GM18499 (cell line): ENCODE results near the gene GCN1.

Experiments
- ATAC-seq: cut with Tn5 transposase; IDR thresholded peaks from one replicate; pipeline ENCODE4 v1.9.1; 2021; ENCODE audit warnings: moderate number of reproducible peaks; ENCODE audit not compliant: insufficient read depth, unreplicated experiment

The GCN1 gene

DNA sequence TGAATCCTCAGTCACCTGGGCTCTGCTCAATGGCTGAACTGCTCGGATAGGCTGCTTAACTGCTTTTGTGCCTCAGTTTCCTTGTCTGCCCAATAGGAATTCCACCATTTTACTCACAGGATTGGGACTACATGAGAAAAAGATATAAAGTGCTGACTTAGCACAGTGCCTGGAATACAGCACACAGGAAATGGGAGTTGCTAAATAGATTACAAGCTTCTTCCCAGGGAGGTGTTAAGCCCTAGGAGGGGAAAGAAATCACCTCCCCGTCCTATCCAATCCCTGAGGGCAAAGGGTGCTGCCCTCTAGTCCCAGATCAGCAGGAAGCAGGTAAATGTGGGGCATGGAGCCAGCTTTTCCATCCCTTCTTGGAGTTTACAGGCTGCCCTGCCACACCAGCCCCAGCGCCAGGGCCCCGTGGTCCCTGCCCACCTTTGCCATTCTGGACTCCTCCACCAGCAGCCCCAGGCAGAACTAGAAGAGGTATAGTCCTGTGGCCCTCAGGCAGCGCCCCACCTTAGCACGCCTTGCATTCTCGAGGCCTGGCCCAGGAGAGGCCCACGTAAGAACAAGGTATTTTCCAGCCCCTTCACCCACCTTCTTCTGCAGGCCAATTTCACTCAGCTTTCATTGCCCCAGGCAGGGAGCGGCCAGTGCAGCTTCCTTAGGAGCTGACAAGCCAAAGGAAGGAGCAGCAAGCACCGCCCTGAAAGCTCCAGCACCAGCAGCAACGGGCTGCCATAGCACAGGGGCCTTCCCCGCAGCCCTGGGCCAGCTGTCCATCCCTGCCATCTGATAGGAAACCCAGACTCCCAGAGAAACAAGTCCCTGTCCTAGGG is 35.2 kb upstream of the GCN1 start:
- no peak for ATAC-seq

DNA sequence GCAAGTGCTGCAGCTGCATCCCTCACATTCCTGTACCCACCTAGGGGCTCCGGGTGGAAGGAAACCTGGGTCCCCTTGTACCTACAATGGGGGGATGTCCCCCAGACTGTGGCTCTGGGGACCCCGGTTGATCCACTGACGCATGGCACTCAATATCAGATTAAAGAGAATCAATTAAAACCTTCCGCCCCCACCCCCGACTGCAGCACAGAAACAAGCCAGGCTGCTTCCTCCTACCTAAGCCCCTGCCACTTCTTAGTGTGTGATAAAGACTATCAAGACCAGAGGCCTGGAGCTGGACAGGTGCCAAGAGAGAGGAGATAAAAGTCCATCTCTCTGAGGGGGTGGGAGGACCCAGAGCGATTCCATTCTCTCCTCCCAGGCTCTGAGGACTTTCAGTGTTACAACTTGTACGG is 34.6 kb upstream of the GCN1 start:
- ATAC-seq = no peak

DNA sequence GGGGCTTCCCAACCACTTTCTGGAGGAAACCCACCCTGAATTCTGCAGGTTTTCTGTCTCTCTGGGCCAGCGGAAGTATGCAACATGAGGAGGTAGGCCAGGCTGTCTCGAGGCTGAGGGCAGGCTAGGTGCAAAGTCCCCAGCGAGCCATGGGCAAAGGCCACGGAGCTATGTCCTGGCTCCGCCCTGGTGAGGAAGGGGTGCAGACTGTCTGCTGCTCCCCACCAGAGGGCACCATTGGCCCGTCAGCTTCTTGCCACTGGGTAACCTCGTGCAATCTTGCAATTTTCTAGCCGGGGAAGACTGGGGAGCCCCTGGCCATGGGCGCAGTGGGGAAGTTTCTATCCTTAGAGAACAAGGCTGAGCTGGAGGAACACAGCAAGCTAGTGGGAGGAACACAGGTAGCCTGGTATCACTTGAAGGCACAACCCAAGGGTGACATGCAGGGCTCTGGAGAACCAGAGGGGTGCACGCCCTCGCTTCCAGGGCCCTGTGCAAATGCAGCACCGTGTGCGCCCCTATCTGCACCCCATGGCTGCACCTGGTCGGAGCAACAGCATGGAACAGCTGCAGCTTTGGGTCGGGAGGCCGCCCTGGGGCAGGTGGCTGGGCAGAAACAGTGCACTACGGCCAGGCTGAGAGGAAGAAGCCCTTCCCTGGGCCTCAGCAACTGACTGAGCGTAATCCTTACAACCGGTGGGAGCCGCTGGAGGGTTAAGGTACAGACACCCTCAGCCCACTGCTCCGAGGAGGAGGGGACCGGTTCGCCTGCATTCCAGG is 34.0 kb upstream of the GCN1 start:
- no peak for ATAC-seq

DNA sequence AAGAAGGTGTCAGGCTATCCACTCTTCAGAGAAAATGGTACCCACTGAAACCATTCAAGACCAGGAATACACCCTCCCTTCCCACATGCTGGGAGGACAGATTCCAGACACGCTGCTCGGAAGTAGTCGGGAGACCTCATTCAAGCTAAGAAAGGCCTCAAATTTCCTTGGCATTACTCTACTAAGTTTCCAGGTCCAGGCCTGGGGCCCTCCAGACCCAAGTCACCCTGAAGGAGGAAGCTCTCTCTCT is 33.5 kb upstream of the GCN1 start:
- no peak for ATAC-seq

DNA sequence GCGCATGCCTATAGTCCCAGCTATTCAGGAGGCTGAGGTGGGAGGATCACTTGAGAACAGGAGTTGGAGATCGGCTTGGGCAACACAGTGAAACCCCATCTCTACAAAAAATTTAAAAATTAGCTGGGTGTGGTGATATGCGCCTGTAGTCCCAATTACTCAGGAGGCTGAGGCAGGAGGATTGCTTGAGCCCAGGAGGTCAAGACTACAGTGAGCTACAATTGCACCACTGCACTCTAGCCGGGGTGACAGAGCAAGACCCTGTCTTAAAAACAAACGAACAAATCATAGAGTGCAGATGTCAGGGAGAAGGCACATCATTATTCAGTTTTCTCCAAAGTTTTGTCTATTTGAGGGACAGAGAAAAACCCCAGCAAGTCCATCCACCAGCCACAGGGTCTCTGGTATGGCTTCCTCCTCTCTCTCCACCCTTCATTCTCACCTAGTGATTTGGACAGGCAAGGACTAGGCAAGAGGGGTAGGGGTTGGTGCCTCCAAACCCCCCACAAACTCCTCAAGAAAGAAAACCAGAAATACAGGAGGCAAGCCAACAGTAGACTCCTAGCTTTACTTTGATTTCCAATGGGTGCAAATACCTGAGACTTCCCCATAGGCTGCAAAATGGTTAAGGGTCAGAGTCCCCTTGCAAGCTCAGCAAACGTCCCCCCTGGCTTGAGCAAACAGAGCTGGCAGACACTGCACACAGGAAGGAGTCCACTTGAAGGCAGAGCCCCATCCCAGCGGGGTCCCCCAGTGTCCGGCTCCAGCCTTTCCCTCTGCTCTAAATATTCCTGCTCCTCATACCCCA is 32.9 kb upstream of the GCN1 start:
- ATAC-seq = no peak

DNA sequence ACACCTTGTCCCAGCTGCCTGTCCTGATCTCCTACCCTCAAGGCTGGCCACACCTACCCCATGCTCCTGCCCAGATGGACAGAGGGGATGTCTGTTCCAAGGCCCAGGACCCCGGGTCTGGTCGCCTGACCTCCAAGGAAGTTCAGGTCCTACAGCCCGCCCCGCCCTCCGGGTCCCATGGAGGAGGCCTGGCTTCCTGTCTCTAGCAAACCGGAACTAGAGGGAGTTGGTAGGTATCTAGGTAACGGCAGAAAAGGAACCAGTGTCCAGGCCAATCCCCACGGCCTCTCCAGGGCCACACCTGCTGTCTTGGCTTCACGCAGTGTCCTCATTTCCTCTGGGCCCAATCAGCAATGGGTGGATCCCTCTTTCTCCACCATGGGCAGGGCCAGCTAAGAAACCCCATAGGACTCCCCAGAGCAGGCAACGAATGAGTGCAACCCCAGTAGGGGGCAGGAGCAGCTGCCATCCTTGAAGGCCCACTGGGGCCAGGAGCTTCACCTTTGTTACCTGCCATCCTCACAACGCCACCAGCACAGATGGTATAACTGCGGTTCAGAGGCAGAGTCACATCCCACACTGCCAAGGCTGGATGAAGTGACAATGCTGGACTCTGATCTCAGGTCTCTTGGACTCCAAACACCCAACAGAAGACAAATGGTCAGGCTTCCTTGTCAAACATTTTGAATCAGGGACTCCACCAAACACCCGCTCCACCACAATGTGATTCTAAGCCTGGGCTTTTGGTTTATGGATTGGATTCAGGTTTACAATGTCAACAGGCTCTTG is 31.5 kb upstream of the GCN1 start:
- no peak for ATAC-seq

DNA sequence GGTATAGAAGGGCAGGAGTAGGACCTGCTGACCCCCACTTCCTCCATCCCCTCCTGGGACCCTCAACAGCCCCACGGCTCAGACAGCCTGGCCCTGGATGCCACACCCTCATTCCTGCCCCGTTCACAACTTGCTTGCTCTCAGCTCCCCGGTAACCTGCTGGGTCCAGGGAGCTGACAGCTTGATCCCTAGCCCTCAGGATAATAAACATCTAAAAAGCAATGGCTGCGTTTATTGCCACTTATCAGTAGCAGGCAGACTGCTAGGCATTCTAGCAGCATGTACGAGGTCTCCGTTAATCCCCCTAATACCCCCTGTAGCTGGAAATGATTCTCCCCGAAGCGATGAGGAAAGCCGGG is 30.7 kb upstream of the GCN1 start:
- ATAC-seq = no peak

DNA sequence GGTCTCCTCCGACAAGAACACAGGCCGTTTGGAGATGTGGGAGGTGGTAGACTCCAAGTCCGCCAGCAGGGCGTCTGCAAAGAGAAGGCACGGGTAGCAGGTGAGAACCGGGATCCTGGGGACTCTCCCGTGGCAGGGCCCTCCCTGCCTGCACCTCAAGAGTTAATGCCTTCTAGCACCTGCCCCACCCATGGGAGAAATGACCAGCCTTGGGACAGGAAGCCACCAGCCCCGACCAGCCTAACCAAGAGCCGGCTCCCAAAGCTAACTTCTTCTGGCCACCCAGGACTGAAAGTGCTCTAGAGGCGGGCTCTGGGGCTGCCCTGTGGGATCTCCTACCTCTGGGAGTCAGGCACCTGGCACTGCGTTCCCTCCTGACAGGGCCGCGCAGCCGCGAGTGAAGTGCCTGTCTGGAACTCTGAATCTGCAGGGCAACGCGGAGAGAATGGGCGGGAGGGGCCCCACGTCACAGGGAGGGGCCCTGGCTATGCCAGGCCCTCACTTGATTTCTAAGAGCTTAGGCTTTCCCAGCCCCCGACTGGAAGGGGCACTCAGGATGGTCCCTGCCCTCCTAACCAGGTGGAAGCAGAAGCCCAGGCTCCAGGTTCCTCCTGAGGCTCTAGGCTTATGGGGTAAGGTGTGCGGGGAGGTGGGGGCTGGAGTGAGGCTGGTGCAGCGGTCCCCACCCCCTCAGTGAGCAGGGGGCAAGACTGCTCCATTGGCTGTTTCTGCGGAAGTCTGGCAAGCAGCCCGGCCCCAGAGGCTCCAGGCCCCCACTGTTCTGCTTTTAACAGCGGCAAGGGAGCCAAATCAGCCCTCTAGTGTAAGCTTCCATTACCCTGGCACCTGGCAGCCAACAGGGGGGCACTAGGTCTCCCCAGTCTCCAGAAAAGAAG is 30.0 kb upstream of the GCN1 start:
- no peak for ATAC-seq

DNA sequence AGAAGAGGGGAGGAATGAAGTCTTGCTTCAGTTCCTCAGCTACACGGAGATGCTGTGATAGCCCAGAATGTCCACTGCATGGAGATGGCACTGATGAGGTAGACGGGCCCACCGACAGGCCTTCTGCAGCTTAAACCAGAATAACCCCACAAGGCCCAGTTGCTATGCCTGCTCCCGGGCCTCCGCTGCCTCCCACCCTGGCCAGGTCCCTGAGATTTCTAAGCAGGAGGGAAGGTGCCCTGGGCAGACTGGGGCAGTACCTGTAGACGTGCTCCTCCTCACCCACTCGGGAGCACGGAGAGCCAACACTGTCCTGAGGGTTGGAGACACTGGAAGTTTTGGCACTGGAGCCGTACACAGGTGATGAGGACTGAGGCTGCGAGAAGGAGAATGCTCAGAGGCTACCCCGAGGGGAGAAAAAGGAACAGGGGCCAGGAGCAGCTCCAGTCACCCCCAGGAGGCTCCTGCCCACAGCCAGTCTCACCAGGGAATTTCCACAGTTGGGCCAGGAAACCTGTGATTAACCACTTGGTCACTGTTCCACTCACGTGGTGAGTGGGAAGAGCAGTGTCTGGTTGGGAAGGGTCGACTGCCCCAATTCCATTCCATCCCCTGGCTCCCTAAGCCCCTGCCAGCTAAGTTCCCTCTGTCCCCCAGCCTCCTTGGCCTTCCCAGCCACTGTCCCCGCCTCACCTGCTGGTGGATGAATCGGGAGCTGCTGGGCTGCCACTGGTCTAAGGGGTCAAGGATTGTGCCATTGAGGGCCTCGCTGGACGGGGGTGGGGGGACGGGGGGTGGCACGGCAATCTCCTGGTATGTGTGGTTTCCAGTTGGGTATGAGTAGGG is 29.2 kb upstream of the GCN1 start:
- ATAC-seq = no peak

DNA sequence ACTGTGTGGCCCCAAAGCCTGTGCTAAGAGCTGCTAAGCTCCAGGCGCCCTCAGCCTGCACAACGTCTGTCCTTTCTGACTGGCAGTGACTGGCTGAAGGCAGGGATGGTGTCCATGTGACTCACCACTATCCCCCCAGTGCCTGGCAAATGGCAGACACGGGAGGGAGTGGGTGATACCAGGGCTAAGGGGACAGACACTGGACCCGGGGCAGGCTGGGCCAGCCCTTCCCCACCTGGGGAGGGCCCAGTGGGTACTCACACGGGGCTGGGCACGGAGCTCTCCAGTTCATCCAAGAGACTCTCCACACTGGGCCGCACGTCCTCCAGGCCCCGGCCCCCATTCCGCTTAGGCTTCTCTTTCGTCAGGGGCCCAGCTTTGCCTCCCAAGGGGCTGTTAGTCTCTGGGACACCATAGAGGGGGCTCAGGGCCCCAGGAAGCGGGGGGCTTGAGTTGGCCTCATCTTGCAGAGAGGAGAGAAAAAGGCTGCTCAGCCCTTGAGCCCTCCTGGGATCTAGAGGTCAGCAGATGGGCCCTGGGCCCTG is 27.8 kb upstream of the GCN1 start:
- no peak for ATAC-seq

DNA sequence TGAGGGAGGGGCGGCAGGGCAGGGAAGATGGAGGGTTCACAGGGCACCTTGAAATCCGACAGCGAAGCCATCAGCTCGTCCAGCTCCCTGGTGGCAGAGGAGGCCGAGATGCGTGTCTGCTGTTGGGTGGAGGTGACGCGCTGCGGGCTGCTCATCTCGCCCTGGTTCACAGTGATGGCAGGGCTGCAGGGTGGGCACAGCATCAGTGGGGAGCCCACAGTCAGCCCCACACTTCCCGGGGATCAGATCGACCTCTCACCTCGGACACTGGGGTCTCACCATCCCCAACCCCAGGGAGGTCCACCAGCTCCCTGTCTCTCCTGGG is 27.0 kb upstream of the GCN1 start:
- ATAC-seq = no peak

DNA sequence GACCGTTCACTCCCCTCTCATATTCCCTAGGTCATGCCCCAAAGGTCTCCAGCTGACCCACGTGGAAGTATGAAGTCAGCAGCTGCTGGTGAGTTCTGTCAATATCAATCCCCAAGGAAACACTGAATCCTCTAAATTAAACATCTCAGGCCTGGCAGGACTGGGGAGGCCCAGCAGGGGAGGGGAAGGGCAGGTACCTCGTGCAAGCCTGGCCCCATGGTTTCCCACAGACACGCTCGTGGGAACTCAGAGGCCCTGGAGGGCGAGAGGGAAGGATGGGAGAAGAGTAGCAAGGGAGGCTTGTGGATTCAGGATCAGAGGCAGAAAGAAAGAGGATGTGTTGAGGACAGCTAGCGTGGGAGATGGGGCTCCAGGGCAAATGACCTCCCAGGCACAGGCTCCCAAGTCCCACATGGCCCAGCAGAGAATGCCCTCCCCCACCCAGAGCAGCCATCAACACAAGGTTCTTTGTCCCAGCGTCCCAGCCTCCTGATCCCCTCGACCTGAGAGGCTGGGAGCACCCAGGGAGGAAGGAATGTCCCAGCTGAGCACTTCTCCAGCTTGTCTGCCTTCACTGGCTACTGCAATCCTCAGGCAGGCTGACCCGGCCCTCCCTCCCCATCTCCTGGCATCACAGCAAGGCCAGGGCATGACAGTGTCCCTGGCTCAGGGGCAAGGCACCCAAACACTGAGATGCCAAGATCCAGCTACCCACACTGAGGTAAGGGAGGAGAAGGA is 26.5 kb upstream of the GCN1 start:
- no peak for ATAC-seq

DNA sequence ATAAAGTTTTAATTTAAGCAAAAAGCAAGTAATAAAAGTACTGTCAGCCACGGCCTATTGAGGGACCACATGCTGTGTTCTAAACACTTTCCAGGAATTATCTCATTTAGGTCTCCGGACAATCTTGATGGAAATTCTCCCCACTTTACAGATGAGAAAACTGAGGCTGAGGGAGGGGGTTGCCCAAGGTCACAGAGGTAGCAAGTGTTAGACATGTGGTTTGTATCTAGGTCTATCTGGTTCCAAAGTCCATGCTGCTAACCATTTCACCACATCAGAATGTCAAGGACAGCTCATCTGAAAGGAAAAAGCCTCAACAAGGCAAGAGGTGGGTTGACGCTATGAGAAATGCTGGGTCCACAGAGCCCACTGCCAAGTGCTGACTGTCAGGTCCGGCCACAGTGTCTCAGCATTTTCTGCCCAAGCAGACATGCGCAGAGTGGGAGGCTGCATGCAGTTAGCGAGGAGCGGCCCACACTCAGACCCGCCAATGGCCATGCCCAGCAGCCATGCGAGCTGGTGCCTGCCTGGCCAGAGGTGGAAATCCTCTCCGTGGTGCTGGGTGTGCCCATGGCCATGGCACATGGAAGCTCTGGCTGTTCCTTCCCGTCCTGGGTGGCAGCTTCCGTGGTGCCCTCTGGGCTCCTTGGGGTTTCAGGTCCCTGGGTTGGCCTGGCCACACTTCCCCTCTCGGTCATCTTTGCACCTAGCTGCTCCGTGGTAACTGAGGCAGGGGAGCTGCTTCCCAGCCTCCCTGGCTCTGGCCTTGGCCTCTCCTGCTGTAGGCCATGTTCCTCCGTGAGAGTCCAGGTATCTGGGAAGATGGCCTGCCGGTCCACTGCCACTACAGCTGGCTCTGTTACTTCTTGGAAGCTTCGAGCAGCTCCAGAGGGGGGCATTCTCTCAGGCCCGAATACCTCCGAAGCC is 24.4 kb upstream of the GCN1 start:
- no peak for ATAC-seq

DNA sequence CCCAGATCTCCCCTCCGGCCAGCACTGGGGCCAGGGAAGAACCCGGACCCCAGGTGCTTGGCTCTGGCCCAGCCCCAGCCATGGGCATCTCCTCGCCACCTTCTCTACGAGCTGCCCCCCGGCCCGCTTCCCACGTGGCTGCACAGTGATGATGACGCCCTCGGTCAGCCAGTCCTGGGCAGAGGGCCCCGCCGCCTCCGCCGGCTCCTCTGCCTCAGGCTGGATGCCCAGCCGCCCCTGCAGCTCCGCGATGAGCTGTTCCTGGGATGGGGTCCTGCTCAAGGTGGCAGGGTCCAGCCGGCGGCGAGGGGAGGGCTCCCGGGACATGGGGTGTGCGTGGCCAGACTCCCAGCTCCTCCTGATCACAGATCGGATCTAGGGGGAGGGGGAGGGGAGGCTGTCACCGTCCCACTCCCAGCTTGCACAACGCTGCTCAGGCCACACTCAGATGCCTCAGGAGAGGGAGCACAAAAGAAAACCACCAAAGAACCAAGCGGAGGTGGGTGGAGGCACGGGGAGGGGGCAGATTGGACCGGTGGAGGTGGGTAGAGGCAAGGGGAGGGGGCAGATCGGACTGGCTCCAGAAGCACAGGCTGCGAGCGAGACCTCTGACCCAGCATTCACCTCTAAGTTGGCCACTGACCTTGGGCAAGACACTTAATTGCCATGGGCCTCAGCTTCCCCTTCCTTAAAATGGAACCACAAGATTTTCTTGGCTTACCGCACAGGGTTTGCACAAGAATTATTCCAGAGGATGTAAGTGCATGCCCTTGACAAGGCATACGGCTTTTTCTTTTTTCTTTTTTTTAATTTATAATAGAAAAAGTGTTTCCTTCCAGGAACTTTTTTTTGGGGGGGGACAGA is 22.5 kb upstream of the GCN1 start:
- no peak for ATAC-seq

DNA sequence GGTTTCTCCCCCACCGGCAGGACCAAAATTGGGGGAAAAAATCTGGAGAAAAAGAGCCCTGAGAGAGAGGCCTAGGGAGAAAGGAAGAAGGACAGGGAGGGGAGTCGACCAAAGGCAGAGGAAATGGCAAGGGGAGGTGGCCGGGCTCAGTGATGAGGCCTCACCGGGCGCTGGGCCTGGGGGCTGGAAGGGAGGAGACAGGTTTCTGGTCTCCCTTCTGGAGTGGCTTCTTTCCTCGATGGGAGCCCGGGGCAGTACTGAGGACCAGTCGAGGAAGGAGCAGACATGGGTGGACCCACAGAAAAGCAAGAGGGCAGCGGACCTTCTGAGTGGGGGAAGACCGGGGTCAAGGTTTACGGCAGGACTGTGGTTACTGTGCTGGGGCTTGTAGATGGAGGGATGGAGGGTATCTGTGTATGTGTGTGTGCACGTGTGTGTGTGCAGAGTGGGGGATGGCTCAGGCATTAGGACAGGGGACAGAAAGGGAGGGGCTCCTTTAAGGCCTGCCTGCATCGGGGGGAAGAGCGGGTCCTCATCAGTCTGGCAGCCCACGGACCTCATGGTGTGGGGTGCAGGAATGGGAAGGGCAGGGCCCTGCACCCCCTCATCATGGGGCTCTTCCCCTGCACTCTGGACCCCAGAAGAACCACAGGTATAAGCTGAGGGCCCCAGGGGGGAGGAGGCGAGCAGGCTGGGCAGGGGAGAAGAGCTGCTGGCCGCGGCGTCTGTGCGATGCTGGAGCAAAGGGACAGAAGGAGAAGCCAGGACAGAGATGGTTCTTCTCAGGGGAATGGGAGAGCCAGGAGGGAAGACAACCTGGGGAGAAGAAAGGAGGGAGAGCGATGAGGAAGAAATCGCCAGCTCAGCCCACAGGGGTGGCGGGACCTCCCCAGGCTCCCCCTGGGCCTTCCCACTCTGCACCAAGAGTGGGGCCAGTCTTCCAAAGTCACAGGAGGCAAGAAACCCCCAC is 21.5 kb upstream of the GCN1 start:
- ATAC-seq = no peak
